Ishikawa (cell line): ENCODE measurements around the gene TANC1.

ENCODE experiments used
- CEBPB ChIP-seq: IDR thresholded peaks from 2 replicates; pipeline ENCODE4 v1.6.1; 2012
- CREB1 ChIP-seq: IDR thresholded peaks from 2 replicates; pipeline ENCODE4 v1.6.1; 2012; ENCODE audit warnings: low read depth
- EGR1 ChIP-seq: IDR thresholded peaks from 2 replicates; pipeline ENCODE4 v1.6.1; 2012
- EP300 ChIP-seq: IDR thresholded peaks from 2 replicates; pipeline ENCODE4 v1.6.1; 2012; ENCODE audit warnings: borderline replicate concordance
- FOXM1 ChIP-seq: IDR thresholded peaks from 2 replicates; pipeline ENCODE4 v1.6.1; 2012; ENCODE audit warnings: low read depth, borderline replicate concordance
- MAX ChIP-seq: IDR thresholded peaks from 2 replicates; pipeline ENCODE4 v1.6.1; 2012
- NFIC ChIP-seq: IDR thresholded peaks from 2 replicates; pipeline ENCODE4 v1.6.1; 2012
- RAD21 ChIP-seq: IDR thresholded peaks from 2 replicates; pipeline ENCODE4 v1.6.1; 2012; ENCODE audit warnings: low read depth
- TAF1 ChIP-seq: IDR thresholded peaks from 2 replicates; pipeline ENCODE4 v1.6.1; 2012; ENCODE audit warnings: low read depth, mild to moderate bottlenecking
- TCF12 ChIP-seq: IDR thresholded peaks from 2 replicates; pipeline ENCODE4 v1.6.1; 2012; ENCODE audit warnings: low read depth
- TEAD4 ChIP-seq: IDR thresholded peaks from 2 replicates; pipeline ENCODE4 v1.6.1; 2012
- USF1 ChIP-seq: IDR thresholded peaks from 2 replicates; pipeline ENCODE4 v1.6.1; 2012
- YY1 ChIP-seq: IDR thresholded peaks from 2 replicates; pipeline ENCODE4 v1.6.1; 2012; ENCODE audit warnings: low read depth
- ZBTB7A ChIP-seq: IDR thresholded peaks from 2 replicates; pipeline ENCODE4 v1.6.1; 2012; ENCODE audit warnings: low read depth

- TF ChIP-seq CREB1 = no peak
- TF ChIP-seq FOXM1 = no peak
- TF ChIP-seq MAX = no peak
- no peak for TF ChIP-seq ZBTB7A
- TF ChIP-seq CEBPB = no peak
- TF ChIP-seq RAD21 = no peak
- no peak for TF ChIP-seq TCF12
- no peak for TF ChIP-seq YY1
- TF ChIP-seq TAF1 = no peak
- no peak for TF ChIP-seq EP300
- no peak for TF ChIP-seq USF1
- no peak for TF ChIP-seq NFIC
- TF ChIP-seq EGR1 = no peak
- TF ChIP-seq TEAD4 = no peak
Observed at GRCh38 chr2:159168707-159169106, 200.3 kb downstream of the TANC1 start.
